ENCODE data around the gene AFAP1. TPM values are rescaled to one million over a fixed set of nuclear protein-coding genes. Genes with fewer than 3 reads are reported as not detected.
A peak's percentile ranks its signal among the peaks of the same experiment; 100 is the strongest.

The AFAP1 gene
- total RNA-seq, 1 donor from 2014 or later = 27.8 TPM

DNA sequence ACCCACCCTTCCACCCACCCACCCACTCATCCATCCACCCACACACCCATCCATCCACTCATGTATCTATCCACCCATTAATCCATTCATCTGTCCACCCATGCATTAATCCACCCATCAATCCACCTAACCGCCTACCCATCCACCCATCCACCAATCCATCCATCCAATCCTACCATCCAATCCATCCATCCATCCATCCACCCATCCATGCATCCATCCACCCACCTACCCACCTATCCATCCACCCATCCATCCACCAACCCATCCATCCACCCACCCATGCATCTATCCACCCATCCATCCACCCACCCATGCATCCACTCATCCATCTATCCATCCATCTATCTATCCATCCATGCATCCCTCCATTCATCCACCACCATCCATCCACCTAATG lies 34.8 kb upstream of the AFAP1 start:
- peaks cover 19% of the 10 kb centered on the region for H3K4me1 Mint-ChIP-seq (ENCODE audit: unreplicated experiment)
- H3K4me3 Mint-ChIP-seq (ENCODE audit: unreplicated experiment) = no peak overlapping the region
- peaks cover 10% of the 10 kb centered on the region for H3K27me3 Mint-ChIP-seq (ENCODE audit: unreplicated experiment)
- DNase-seq (ENCODE audit: low spot score) = no peak
- H3K36me3 Mint-ChIP-seq (ENCODE audit: low read depth, unreplicated experiment) = peaks cover 8% of the 10 kb centered on the region
- H3K27ac Mint-ChIP-seq (ENCODE audit: unreplicated experiment) = no peak overlapping the region
- H3K9me3 Mint-ChIP-seq (ENCODE audit: unreplicated experiment) = no peaks in the 10 kb centered on the region
- TF ChIP-seq, protein P1, sequence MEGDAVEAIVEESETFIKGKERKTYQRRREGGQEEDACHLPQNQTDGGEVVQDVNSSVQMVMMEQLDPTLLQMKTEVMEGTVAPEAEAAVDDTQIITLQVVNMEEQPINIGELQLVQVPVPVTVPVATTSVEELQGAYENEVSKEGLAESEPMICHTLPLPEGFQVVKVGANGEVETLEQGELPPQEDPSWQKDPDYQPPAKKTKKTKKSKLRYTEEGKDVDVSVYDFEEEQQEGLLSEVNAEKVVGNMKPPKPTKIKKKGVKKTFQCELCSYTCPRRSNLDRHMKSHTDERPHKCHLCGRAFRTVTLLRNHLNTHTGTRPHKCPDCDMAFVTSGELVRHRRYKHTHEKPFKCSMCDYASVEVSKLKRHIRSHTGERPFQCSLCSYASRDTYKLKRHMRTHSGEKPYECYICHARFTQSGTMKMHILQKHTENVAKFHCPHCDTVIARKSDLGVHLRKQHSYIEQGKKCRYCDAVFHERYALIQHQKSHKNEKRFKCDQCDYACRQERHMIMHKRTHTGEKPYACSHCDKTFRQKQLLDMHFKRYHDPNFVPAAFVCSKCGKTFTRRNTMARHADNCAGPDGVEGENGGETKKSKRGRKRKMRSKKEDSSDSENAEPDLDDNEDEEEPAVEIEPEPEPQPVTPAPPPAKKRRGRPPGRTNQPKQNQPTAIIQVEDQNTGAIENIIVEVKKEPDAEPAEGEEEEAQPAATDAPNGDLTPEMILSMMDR (IDR thresholded peaks at IDR 0.05; ENCODE audit: unreplicated experiment) = no peak

DNA sequence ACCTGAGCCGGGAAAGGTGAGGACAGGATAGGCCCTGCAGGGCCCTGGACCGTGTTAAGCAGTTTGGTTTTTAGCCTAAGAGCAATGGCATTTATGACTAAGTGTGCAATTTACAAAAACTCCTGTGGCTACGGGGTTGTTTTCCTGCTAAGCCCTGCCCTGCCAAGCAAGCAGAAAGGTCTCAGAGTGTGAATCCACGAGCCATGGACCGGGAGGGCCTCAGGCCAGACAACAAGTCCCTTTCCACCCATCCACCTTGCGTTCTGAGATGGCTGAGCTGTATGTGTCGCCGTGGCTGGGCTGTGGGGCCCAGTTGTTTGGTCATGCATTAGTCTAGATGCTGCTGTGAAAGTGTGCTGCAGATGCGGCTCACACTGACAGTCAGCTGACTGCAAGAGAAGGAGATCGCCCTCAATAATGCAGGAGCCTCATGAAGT lies 33.9 kb upstream of the AFAP1 start:
- Mint-ChIP-seq H3K27me3 (ENCODE audit: unreplicated experiment) (peaks cover 10% of the 10 kb centered on the region), H3K36me3 (ENCODE audit: low read depth, unreplicated experiment) (peaks cover 8% of the 10 kb centered on the region), H3K4me1 (ENCODE audit: unreplicated experiment) (peaks cover 24% of the 10 kb centered on the region), H3K4me3 (ENCODE audit: unreplicated experiment) (no peak overlapping the region), H3K27ac (ENCODE audit: unreplicated experiment) (no peak overlapping the region), H3K9me3 (ENCODE audit: unreplicated experiment) (no peaks in the 10 kb centered on the region)
- DNase-seq (ENCODE audit: low spot score) = no peak
- TF ChIP-seq, protein P1 (IDR thresholded peaks at IDR 0.05; ENCODE audit: unreplicated experiment) = no peak

DNA sequence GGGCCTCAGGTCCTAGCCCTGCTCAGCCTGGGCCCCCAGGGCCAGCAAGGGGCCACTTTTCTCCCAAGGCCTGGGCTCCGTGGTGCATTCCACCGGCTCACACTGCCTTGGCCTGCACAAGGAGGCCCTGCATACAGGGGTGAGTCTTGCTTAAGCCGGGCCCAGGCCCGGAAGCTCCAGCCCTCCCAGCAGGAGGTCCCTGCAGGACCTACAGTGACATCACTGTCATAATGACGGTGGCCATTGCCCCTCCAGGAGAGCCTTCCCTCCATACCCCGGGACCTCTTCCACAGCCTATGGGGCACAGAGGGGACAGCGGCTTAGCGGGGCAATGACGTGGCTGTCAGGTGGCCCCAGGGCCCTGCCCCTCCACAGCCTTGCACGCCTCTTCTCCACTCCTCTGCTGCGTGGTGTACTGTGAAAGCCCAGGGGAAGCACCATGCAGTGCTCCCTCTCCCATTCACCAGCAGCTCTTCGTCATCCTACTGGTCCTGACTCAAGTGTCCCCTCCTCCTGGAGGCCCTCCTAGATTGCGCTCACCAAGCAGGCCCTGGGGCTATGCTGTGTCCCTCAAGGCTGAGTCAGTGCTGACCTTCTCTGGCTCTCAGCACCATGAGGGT lies 32.3 kb upstream of the AFAP1 start:
- Mint-ChIP-seq H3K4me1 (ENCODE audit: unreplicated experiment) (peaks cover 30% of the 10 kb centered on the region), H3K27ac (ENCODE audit: unreplicated experiment) (no peak overlapping the region), H3K4me3 (ENCODE audit: unreplicated experiment) (no peak overlapping the region), H3K27me3 (ENCODE audit: unreplicated experiment) (peaks cover 11% of the 10 kb centered on the region), H3K9me3 (ENCODE audit: unreplicated experiment) (no peaks in the 10 kb centered on the region), H3K36me3 (ENCODE audit: low read depth, unreplicated experiment) (peaks cover 8% of the 10 kb centered on the region)
- TF ChIP-seq, protein P1 (IDR thresholded peaks at IDR 0.05; ENCODE audit: unreplicated experiment) = no peak
- no peak for DNase-seq (ENCODE audit: low spot score)

DNA sequence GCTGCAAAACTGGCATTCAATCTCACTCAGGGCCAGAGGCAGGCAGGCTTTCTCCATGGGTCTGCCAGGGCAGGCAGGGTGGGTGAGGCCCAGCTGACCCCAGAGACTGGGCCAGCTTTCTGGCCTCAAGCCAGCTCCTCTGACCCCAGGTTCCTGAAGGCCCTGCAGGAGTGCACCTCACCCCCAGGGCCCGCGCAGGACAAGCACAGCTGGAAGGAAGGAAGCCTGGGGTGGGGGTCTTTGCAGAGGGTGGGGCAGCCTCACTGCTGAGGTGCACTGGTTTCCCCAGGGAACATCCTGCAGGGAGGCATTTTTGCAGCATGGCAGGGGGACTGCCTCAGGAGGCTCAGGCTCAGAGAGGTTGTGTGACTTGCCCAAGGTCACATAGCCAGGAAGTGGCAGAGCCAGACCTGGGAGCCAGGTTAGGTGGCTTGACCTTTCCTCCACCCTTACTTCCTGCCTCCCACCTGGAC lies 31.5 kb upstream of the AFAP1 start:
- DNase-seq (ENCODE audit: low spot score) = no peak
- no peaks in the 10 kb centered on the region for H3K9me3 Mint-ChIP-seq (ENCODE audit: unreplicated experiment)
- peaks cover 11% of the 10 kb centered on the region for H3K27me3 Mint-ChIP-seq (ENCODE audit: unreplicated experiment)
- no peak overlapping the region for H3K27ac Mint-ChIP-seq (ENCODE audit: unreplicated experiment)
- peaks cover 8% of the 10 kb centered on the region for H3K36me3 Mint-ChIP-seq (ENCODE audit: low read depth, unreplicated experiment)
- no peak overlapping the region for H3K4me3 Mint-ChIP-seq (ENCODE audit: unreplicated experiment)
- TF ChIP-seq, protein P1 (IDR thresholded peaks at IDR 0.05; ENCODE audit: unreplicated experiment) = no peak
- peaks cover 30% of the 10 kb centered on the region for H3K4me1 Mint-ChIP-seq (ENCODE audit: unreplicated experiment)

DNA sequence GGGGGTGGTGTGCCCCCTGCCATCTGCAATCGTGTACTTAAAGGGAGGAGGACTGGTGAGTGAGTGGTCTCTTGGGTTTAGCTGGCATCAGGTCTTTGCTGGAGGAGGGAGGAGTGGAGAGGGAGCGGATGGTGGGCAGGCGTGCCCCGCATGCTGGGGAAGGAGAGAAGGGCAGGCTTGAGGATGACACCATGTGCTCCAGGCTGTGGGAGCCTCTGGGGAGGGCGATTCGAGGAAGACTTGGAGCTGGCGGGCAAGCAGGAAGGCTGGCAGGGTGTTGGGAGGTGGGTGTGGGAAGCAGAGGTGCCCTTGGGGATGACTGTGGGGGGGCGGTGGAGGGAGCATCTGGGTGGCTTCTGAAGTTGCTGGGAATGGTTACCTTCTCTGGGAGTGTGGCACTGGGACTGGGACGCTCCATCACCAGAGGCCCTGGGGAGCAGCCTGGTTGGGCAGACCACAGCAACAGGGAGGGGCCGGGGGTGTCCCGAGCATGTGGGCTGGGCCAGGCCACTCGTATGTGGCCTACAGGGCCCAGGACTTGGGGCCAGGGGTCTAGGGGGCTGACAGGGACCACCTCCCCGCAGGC lies 30.8 kb upstream of the AFAP1 start:
- Mint-ChIP-seq H3K27ac (ENCODE audit: unreplicated experiment) (peak overlapping the region; percentile 90), H3K9me3 (ENCODE audit: unreplicated experiment) (no peaks in the 10 kb centered on the region), H3K27me3 (ENCODE audit: unreplicated experiment) (peaks cover 11% of the 10 kb centered on the region), H3K4me1 (ENCODE audit: unreplicated experiment) (peaks cover 30% of the 10 kb centered on the region), H3K36me3 (ENCODE audit: low read depth, unreplicated experiment) (peaks cover 8% of the 10 kb centered on the region), H3K4me3 (ENCODE audit: unreplicated experiment) (no peak overlapping the region)
- DNase-seq (ENCODE audit: low spot score) = no peak
- TF ChIP-seq, protein P1 (IDR thresholded peaks at IDR 0.05; ENCODE audit: unreplicated experiment) = no peak

All from endothelial cell (in vitro differentiated cells).